ENCODE results near the gene CISTR.

GRCh38 chr12:53785161-53785560 is 33.4 kb upstream of the CISTR start:
- TF ChIP-seq, protein P1, sequence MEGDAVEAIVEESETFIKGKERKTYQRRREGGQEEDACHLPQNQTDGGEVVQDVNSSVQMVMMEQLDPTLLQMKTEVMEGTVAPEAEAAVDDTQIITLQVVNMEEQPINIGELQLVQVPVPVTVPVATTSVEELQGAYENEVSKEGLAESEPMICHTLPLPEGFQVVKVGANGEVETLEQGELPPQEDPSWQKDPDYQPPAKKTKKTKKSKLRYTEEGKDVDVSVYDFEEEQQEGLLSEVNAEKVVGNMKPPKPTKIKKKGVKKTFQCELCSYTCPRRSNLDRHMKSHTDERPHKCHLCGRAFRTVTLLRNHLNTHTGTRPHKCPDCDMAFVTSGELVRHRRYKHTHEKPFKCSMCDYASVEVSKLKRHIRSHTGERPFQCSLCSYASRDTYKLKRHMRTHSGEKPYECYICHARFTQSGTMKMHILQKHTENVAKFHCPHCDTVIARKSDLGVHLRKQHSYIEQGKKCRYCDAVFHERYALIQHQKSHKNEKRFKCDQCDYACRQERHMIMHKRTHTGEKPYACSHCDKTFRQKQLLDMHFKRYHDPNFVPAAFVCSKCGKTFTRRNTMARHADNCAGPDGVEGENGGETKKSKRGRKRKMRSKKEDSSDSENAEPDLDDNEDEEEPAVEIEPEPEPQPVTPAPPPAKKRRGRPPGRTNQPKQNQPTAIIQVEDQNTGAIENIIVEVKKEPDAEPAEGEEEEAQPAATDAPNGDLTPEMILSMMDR (IDR thresholded peaks at IDR 0.05), result no peak
- no peak for TF ChIP-seq ZFX (IDR thresholded peaks at IDR 0.05; ENCODE audit: borderline replicate concordance)
